Endothelial cell of umbilical vein (primary cell): ENCODE results near the gene IGF2BP2. TPM values are rescaled to one million over a fixed set of nuclear protein-coding genes. Genes with fewer than 3 reads are reported as not detected.

ENCODE experiments used
- BruUV-seq: library from RNA; stranded (reverse); fragments of 400-500 nt; replicated peaks from 2 replicates; lab custom pipeline; 2021; lab: Mats Ljungman, UMichigan
- CTCF ChIA-PET: fragments of 300-600, 350-600 bp; sonication (Branson Sonifier 250); formaldehyde crosslinking; loops from one replicate; lab custom pipeline; 2021; ENCODE audit warnings: antibody characterized with exemption, inconsistent platforms; lab: Charles Lee
- POLR2A ChIA-PET: fragments of 300-600, 350-600 bp; sonication (Branson Sonifier 250); formaldehyde crosslinking; loops from one replicate; lab custom pipeline; 2021; ENCODE audit warnings: antibody characterized with exemption, inconsistent platforms; lab: Charles Lee
- DNase-seq: peaks from one replicate; pipeline ENCODE4 v3.0.0-alpha.2; 2011; ENCODE audit warnings: low read depth, low spot score
- FAIRE-seq: peaks from 2 replicates; lab custom pipeline; 2011; peaks lifted over from hg19 to GRCh38; lab: Jason Lieb, UNC
- H2AFZ ChIP-seq: 2 replicates; pipeline ENCODE4 v1.6.0; 2012; ENCODE audit warnings: low read depth, low read length, control low read depth, inconsistent platforms
- H3K27ac ChIP-seq: 2 replicates; pipeline ENCODE4 v1.5.1; 2011; ENCODE audit warnings: low read depth, mild to moderate bottlenecking, control low read depth, low read length, moderate library complexity; ENCODE audit not compliant: insufficient read depth
- H3K27me3 ChIP-seq, 2 experiments: 2 replicates each; pipeline versions ENCODE4 v1.6.0 to v1.6.1; 2011; ENCODE audit warnings: low read length in 2 of 2, mixed read lengths in 1 of 2; ENCODE audit not compliant: control insufficient read depth in 2 of 2, insufficient read depth in 2 of 2
- H3K36me3 ChIP-seq, 2 experiments: 2 replicates in 1 of 2; 3 replicates in 1 of 2; pipeline ENCODE4 v1.5.1; 2011; ENCODE audit warnings: low read length in 2 of 2, mild to moderate bottlenecking in 1 of 2, moderate library complexity in 1 of 2; ENCODE audit not compliant: control insufficient read depth in 2 of 2, insufficient read depth in 2 of 2; ENCODE audit errors: extremely low read depth in 1 of 2
- H3K4me1 ChIP-seq: 3 replicates; pipeline ENCODE4 v1.5.1; 2011; ENCODE audit warnings: mild to moderate bottlenecking, low read length; ENCODE audit not compliant: control insufficient read depth, insufficient read depth; ENCODE audit errors: extremely low read depth
- H3K4me2 ChIP-seq: 2 replicates; pipeline ENCODE4 v1.6.1; 2011; ENCODE audit warnings: low read length, control low read depth, mixed read lengths; ENCODE audit not compliant: insufficient read depth
- H3K4me3 ChIP-seq, 3 experiments: fragments of 200-600 bp in 1 of 3; sonication (generic), shearing (Covaris generic) in 1 of 3; replicated peaks in 1 of 3; 2 replicates each; pipeline ENCODE4 v1.5.1; 2011 to 2016; ENCODE audit warnings: control low read depth in 3 of 3, low read length in 3 of 3, mild to moderate bottlenecking in 2 of 3, inconsistent platforms in 1 of 3, low read depth in 1 of 3, moderate library complexity in 1 of 3; ENCODE audit not compliant: insufficient read depth in 1 of 3
- H3K79me2 ChIP-seq: 2 replicates; pipeline ENCODE4 v1.6.0; 2012; ENCODE audit warnings: low read length, inconsistent platforms; ENCODE audit not compliant: control insufficient read depth, insufficient read depth
- H3K9ac ChIP-seq: replicated peaks from 2 replicates; pipeline ENCODE3; 2011; ENCODE audit warnings: low read length, control low read depth; ENCODE audit not compliant: insufficient read depth; ENCODE audit errors: extremely low read depth
- H3K9me1 ChIP-seq: replicated peaks from 3 replicates; pipeline ENCODE4 v1.6.0; 2011; ENCODE audit warnings: mild to moderate bottlenecking, low read length; ENCODE audit not compliant: control insufficient read depth, insufficient read depth; ENCODE audit errors: extremely low read depth
- H3K9me3 ChIP-seq: replicated peaks from 2 replicates; pipeline ENCODE4 v1.5.1; 2012; ENCODE audit warnings: low read length, inconsistent platforms; ENCODE audit not compliant: control insufficient read depth, insufficient read depth
- H4K20me1 ChIP-seq: replicated peaks from 2 replicates; pipeline ENCODE3; 2011; ENCODE audit warnings: mild to moderate bottlenecking, low read length; ENCODE audit not compliant: control insufficient read depth, insufficient read depth; ENCODE audit errors: extremely low read depth
- EZH2 ChIP-seq: IDR thresholded peaks from 2 replicates; pipeline ENCODE4 v1.6.1; 2012; ENCODE audit warnings: borderline replicate concordance, low read depth, mild to moderate bottlenecking, moderate library complexity, low read length, inconsistent platforms; ENCODE audit not compliant: severe bottlenecking
- FOS ChIP-seq: IDR thresholded peaks from 2 replicates; pipeline ENCODE4 v1.6.1; 2011; ENCODE audit warnings: mild to moderate bottlenecking, low read length, moderate library complexity, borderline replicate concordance; ENCODE audit not compliant: insufficient read depth
- GATA2 ChIP-seq: IDR thresholded peaks from 2 replicates; pipeline ENCODE4 v1.7.0; 2011; ENCODE audit warnings: low read depth, mild to moderate bottlenecking, moderate library complexity, mixed read lengths, low read length; ENCODE audit not compliant: insufficient read length, insufficient read depth
- JUN ChIP-seq: IDR thresholded peaks from 2 replicates; pipeline ENCODE4 v1.6.1; 2011; ENCODE audit warnings: borderline replicate concordance, low read depth; ENCODE audit not compliant: insufficient read length, insufficient read depth
- MYC ChIP-seq: IDR thresholded peaks from one replicate; pipeline ENCODE4 v1.6.1; 2011; ENCODE audit warnings: mild to moderate bottlenecking, low read depth, low read length
- POLR2A ChIP-seq: IDR thresholded peaks from 2 replicates; pipeline ENCODE4 v1.6.1; 2012; ENCODE audit warnings: low read depth, mild to moderate bottlenecking, control low read depth, low read length
- POLR2AphosphoS5 ChIP-seq: IDR thresholded peaks from 2 replicates; pipeline ENCODE4 v1.6.1; 2012; ENCODE audit warnings: low read depth, mild to moderate bottlenecking, control low read depth, low read length, moderate library complexity; ENCODE audit not compliant: insufficient read depth
- dilution Hi-C: fragments of 300-500 bp; cut with MboI; formaldehyde crosslinking; loops from one replicate; pipeline ENCODE4 v1.15.0; 2019; ENCODE audit warnings: low sequenced_read_pairs; ENCODE audit not compliant: extremely low pct_ligation_motif_present
- intact Hi-C: fragments of 100-400 bp; cut with micrococcal nuclease; formaldehyde crosslinking; loops from one replicate; pipeline ENCODE4 v1.10.0; 2022
- polyA plus RNA-seq, 4 experiments: library from polyadenylated mRNA; depleted of rRNA in 3 of 4; stranded (reverse) in 3 of 4; unstranded in 1 of 4; fragments of >200 nt; gene quantifications; 2 replicates each; pipeline versions ENCODE4 v1.2.1 to v1.2.3, GENCODE V29; 2011 to 2012; ENCODE audit warnings: missing spikeins in 1 of 4
- total RNA-seq: library from RNA; stranded (reverse); gene quantifications from 2 replicates; pipeline ENCODE4 v1.2.3, GENCODE V29; 2021
- TF ChIP-seq, protein P1 (sequence below): IDR thresholded peaks from 2 replicates; pipeline ENCODE4 v1.6.1; 2011; ENCODE audit not compliant: insufficient read depth, insufficient read length
- TF ChIP-seq, protein P2 (sequence below), 2 donors: IDR thresholded peaks; 1 replicate in 1 of 2; 2 replicates in 1 of 2; pipeline ENCODE4 v1.5.1; 2011; ENCODE audit warnings: low read length in 2 of 2, mild to moderate bottlenecking in 2 of 2, moderate library complexity in 2 of 2, control low read depth in 1 of 2, inconsistent platforms in 1 of 2, low read depth in 1 of 2; ENCODE audit not compliant: insufficient read depth in 1 of 2; ENCODE audit errors: extremely low read depth in 1 of 2

IGF2BP2 gene
- total and polyA plus RNA-seq, 2 donors (not counting 3 experiments of a cell fraction or from before 2014, with no cell fraction given): 10.7 to 130 TPM

DNA sequence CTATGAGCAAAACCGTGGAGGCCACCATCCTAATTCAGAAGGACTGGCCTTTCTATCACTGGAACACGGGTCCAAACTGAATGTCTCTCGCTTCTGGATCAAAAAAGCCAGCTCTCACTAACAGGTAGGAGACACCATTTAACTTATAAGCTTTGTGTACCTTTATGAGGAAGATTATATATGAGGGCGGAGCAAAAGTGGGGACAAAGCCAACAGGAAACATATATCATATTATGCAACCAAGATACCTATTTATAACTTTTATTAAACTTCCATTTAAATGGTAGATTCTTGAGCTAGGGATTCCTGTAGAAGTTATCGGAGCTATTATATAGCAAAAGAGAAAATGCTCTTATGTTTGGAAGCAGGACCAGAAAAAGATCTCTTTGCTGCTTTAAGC is 78.4 kb downstream of the IGF2BP2 start:
- TF ChIP-seq, protein P1, sequence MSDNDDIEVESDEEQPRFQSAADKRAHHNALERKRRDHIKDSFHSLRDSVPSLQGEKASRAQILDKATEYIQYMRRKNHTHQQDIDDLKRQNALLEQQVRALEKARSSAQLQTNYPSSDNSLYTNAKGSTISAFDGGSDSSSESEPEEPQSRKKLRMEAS: no peak
- no peak for TF ChIP-seq MYC
- no peak for TF ChIP-seq GATA2
- TF ChIP-seq POLR2A: no peak
- no peak for TF ChIP-seq FOS
- Histone ChIP-seq H3K4me2 (peak overlapping the region; percentile 37), H3K27ac (peak overlapping the region; percentile 79), H4K20me1 (no peaks in the 10 kb centered on the region), H3K27me3 (no peaks in the 10 kb centered on the region), H3K9ac (peak overlapping the region; percentile 36), H3K79me2 (peaks cover 88% of the 10 kb centered on the region), H3K4me1 (peaks cover 29% of the 10 kb centered on the region), H3K36me3 (no peaks in the 10 kb centered on the region), H3K9me3 (no peaks in the 10 kb centered on the region), H3K4me3 (no peak overlapping the region), H2AFZ (no peak overlapping the region), H3K9me1 (no peaks in the 10 kb centered on the region)
- FAIRE-seq (no peak), DNase-seq (peak; percentile 54)
- ChIA-PET POLR2A (interaction anchor here (0.6 kb wide), 1 partner anchor 17 kb away, joined by 4 read pairs; no protein-coding TSS in a partner anchor), CTCF (interaction anchor here (0.5 to 4.3 kb wide), 13 partner anchors 10 to 86 kb away, joined by 3 to 51 read pairs (median 6); no protein-coding TSS in a partner anchor)
- dilution Hi-C loops (no loop called here), intact Hi-C loops (no loop called here)
- BruUV-seq: no TSS peak

- Histone ChIP-seq H3K9me3 (no peaks in the 10 kb centered on the region), H3K36me3 (no peaks in the 10 kb centered on the region), H3K4me3 (no peak overlapping the region), H3K4me2 (peak overlapping the region; percentile 37), H4K20me1 (no peaks in the 10 kb centered on the region), H3K27me3 (no peaks in the 10 kb centered on the region), H2AFZ (no peak overlapping the region), H3K79me2 (peaks cover 86% of the 10 kb centered on the region), H3K27ac (peak overlapping the region; percentile 79), H3K9ac (peak overlapping the region; percentile 50), H3K4me1 (peaks cover 29% of the 10 kb centered on the region), H3K9me1 (no peaks in the 10 kb centered on the region)
- intact Hi-C loops (loop anchor here (1.0 kb wide), 2 partner anchors 8 to 18 kb away; no protein-coding TSS in a partner anchor), dilution Hi-C loops (no loop called here)
- FAIRE-seq: peak; percentile 82
- BruUV-seq: TSS peak; percentile 3
- ChIA-PET CTCF (interaction anchor here (1.1 to 4.3 kb wide), 10 partner anchors 10 to 85 kb away, joined by 3 to 51 read pairs (median 9); no protein-coding TSS in a partner anchor), POLR2A (interaction anchor here (0.6 kb wide), 1 partner anchor 12 kb away, joined by 7 read pairs; no protein-coding TSS in a partner anchor)
- TF ChIP-seq FOS (peak; percentile 65), POLR2AphosphoS5 (peak; percentile 71), MYC (no peak), GATA2 (peak; percentile 12), POLR2A (peak; percentile 55), EZH2 (no peak), JUN (peak; percentile 6)
- TF ChIP-seq, protein P2, sequence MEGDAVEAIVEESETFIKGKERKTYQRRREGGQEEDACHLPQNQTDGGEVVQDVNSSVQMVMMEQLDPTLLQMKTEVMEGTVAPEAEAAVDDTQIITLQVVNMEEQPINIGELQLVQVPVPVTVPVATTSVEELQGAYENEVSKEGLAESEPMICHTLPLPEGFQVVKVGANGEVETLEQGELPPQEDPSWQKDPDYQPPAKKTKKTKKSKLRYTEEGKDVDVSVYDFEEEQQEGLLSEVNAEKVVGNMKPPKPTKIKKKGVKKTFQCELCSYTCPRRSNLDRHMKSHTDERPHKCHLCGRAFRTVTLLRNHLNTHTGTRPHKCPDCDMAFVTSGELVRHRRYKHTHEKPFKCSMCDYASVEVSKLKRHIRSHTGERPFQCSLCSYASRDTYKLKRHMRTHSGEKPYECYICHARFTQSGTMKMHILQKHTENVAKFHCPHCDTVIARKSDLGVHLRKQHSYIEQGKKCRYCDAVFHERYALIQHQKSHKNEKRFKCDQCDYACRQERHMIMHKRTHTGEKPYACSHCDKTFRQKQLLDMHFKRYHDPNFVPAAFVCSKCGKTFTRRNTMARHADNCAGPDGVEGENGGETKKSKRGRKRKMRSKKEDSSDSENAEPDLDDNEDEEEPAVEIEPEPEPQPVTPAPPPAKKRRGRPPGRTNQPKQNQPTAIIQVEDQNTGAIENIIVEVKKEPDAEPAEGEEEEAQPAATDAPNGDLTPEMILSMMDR (IDR thresholded peaks at IDR 0.05; ENCODE audit: extremely low read depth in 1 of 2, insufficient read depth in 1 of 2, low read depth in 1 of 2, low read length in 2 of 2): no peak
- TF ChIP-seq, protein P1: no peak
- peak; percentile 81 for DNase-seq
These were observed 79.6 kb downstream of the IGF2BP2 start for GRCh38 chr3:185744997-185745843.
